ENCODE results near the gene ASTN2.
A peak's percentile ranks its signal among the peaks of the same experiment; 100 is the strongest.

Gene ASTN2

DNA sequence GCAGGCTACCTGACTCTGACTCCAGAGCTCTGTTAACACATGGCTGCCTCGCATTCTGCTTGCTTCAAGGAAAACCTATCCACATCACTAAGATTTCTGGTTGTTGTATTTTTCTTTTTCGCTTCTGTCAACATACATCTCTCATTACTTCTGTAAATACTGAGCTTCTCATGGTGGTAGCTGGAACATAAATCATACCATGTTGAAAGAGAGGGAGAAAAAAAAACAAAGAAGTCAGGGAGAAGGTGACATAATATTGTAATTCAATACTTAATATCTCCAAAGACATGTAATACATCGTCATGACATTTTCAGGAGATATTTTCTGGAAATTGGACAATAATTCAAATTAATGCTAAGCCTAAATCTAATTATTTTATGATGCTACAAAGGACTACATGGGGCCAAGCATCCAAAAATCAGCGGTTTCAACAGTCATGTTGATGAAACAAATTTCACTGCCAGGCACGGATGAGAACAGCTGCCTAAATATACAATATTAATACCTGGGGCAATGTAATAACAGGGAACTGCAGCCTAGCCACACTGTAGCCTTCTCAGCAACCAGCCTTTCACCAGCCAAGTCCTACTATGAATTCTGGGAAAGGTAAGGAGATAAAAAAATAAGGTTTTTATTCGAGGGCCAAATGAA lies 395.8 kb downstream of the ASTN2 start:
- DNase-seq (ENCODE audit: low spot score) = no peak

DNA sequence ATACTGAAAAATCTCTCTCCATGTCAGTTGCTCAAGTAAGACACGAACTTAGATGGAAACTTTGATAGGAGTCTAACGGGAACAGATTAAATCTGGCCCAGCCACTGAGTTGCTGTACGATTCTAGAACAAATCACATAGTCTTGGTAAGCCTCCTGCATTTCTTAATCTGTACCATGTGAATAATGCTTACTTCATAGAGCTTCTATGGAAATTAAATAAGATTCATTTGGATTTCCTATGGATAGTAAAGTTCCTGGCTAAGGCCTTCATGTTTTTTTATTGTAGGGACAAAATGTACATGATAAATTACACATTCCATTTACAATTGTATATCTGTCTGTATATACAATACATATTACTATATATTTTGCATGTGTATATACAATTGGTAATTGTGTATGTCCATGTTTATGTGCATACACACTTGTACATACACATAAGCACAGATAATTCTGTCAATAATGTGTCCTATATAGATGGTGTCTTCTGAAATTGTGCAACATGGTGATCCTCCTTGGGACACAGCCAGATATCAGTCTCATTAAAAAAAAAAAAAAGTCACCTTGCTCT lies 397.4 kb downstream of the ASTN2 start:
- no peak for DNase-seq (ENCODE audit: low spot score)

DNA sequence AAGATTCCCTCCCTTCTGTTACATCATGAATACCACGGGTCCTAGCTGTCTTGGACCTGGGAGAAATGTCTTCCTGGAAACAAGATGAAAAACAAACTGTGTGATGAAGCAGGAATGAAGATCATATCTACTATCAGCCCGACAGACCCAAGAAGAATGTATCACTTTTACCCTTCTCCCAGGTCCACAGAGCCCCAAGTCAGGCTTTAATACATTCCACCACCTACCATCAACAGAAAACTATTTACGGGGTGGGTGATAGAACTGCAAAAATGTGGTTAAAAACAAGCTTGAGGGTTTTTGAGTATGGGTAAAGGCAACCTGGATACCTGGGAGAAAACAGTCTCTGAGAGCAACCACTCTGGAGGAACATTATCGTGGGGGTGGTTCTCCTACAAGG lies 400.8 kb downstream of the ASTN2 start:
- DNase-seq (ENCODE audit: low spot score) = no peak

DNA sequence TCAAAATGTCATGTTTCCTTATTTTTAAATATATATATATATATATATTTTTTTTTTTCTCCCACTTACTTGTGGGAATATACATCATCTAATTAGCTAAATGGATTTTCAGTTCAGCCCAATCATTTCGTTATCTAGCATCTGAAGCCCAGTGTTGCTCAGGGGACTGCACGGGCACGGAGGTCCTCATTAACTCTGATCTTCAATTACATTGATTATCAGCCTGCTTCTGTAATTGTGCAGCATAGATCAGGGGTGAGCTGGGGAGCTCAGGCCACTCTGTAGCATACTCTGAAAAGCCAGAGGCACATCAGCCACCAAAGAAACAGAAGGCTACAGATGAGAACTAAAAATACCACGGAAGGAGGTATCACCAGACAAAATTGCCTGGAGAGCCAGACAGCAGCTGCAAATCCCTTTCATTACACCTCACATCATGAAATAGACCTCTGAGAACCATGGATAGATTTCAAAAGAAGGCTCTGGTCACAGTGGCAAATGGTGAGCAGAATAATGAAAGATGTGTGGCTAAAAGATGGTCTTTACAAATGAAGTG lies 401.3 kb downstream of the ASTN2 start:
- DNase-seq (ENCODE audit: low spot score) = no peak

DNA sequence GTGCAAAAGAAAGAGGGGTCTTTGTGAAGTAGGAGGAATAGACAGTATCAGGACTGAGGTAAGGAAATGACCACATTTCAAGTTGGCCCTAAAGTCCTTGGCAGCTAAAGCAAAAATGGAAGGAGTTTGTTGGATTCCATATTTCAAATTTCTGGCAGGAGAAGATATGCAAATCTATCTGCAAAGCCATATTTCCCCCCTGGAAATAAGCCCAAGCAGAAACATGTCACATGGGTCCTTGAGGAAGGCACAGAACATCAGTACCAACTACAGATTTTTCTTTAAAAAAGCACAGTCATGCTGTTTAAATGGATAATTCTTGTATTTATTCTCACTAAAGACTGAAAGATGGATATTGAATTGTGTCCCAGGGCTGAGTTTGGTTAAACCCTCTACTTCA lies 404.8 kb downstream of the ASTN2 start:
- no peak for DNase-seq (ENCODE audit: low spot score)

DNA sequence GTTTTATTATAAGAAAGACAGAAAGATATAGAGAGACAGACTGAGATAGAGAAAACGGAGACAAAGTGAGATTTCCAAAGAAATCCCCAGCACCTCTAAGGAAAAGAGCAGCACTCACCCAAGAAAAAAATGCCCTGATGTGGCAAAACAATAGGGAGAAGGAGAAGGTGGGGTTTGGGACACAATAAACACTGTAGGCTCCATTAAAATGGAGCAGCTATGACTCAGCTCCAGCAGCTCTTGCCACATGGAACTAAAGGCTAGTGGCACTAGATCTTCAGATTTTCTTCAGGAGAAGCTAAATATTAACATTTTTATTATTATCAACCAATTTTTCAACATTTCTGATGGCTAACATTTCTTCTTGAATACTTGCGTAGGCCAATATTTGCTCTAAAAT lies 406.0 kb downstream of the ASTN2 start:
- no peak for DNase-seq (ENCODE audit: low spot score)

DNA sequence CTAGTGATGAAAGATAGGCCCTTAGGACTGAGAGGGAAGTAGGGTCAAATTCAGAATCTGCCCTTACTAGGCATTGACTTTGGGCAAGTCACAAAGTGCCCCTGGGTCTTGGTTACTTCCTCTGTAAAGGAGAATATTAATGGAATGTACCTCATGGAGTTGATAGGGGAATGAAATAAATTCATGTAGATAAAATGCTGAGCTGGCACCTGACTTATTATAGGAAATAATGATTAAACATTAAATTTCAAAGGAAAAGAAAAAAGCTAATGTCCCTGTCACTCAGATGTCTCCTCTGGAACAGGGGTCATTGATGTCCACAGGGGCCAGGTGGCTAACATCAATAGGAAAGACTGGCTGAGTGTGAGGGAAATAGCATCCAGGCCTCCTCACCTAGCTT lies 406.4 kb downstream of the ASTN2 start:
- no peak for DNase-seq (ENCODE audit: low spot score)

DNA sequence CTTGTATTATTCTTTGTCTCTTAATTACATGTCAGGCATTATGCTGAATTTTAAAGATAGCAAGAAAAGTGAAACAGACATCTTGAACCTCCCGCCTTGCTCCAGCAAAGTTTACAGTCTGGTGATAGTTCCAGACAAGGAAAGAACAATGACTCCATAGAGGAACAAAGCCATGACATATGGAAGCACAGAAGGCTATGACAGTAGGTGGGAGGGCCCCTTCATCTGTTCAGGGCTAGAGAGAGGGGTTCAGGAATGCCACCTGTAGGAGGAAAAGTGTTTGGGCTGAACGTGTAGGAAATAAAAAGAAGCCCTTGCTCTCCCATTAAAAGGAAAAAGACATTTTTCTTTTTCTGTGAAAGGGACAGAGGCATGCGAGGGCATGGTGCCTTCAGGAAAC lies 412.2 kb downstream of the ASTN2 start:
- DNase-seq (ENCODE audit: low spot score) = no peak

DNA sequence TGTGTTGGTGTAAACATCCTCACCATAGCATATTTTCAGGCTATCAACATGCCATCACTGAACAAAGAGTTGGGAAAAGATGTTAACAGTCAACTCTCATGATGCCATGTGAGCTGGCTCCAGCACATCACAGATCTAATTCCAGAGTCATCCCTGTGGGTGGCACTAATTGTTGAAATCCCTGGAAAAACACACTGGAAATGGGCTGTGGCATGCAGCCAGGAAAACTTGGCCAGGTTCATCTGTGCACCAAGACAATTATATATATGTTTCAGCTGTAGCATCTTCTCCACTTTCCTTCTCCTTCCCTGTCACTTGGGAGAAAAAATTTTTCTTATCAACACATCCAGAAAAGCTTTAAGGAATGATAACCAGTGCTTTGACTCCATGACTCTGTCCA lies 414.0 kb downstream of the ASTN2 start:
- no peak for DNase-seq (ENCODE audit: low spot score)

DNA sequence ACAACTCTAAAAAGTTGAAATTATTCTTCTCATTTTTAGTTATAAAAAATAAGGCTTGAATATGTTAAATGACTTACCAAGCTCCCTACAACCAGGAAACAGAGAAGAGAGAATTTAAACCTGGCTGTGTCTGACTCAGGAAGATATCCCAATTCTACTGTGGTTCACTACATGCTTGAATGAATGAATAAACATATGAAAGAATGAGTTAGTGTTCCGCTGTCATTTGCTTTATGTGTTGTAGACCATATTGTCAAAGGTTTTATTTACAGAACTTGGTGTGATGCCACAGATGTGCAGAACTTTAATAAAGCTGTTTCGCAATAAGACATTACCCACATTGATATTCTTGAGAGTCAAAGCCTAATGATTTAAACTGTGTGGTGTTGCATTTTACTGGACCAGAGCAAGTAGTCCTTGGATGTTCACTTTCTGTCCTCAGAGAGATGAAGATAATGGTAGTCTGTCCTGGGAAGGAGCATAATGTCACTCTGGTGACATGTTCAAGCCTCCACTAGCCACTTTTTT lies 414.6 kb downstream of the ASTN2 start:
- no peak for DNase-seq (ENCODE audit: low spot score)

DNA sequence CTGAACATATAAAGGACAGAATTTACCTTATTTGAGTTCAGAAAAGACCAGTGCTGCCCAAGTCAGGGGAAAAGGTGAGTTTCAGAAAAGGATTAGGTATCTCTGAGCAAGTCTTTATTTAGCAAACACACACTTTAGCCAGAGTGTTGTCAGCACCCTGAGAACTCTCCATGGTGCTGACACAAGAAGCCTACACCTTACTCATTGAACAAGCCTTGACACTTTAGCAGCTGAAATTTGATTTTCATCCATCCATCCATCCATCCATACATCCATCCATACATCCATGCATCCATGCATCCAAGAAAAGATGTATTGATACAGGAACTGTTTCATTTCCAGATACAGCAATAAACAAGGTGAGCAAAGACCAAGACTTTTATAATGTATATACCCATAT lies 416.6 kb downstream of the ASTN2 start:
- DNase-seq (ENCODE audit: low spot score) = peak; percentile 49

DNA sequence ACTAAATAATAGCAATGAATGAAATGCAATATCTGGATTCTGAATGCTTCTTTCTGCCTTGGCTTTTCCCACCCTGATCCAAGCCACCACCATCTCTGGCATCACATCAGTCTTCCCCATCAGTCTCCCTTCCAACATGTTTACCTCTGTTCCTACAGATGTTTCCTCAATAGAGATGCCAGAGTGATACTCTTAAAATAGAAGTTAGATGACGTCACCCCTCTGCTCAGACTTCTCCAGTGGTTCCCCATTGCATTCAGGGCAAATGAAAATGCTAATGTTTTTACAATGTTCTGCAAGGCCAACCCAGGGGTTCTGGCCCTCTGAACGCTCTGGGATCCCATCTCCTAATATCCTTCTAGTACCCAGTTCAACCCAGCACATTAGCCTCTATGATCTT lies 422.0 kb downstream of the ASTN2 start:
- no peak for DNase-seq (ENCODE audit: low spot score)

DNA sequence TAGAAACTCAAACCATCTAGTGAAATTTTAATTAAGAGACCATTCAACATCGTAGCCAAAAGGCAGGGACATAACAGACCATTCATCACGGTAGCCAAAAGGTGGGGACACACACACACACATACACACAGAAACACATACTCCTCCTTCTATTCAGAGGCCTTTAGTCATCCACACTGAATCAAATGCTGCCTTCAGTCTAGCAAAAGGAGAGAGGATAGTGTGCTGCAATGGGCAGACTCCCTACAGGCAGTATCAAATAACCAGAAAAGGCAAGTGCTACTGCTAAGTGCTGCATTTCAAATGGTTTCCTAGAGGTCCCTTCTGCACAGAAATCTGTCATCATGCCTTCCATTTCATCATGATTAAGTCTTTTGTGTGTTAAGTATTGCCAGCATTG lies 423.8 kb downstream of the ASTN2 start:
- no peak for DNase-seq (ENCODE audit: low spot score)

DNA sequence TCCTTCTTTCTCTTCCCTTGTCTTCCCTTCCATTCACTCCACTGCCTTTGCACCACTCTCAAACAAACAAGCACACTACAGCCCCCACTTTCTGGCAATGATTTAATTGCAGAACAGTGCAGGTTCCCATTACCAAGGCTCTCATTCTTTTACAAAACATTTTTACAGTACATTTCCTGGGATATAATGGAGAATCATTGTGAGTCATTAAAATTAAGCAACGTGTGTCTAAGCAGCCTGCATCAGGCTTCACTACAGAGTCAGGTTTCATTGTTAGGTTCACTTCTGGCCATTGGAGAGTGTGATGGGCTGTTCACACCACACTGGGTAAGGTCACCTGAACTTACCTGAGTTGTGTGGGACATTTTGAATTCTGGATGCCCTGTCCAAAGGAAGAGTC lies 424.3 kb downstream of the ASTN2 start:
- peak; percentile 16 for DNase-seq (ENCODE audit: low spot score)

DNA sequence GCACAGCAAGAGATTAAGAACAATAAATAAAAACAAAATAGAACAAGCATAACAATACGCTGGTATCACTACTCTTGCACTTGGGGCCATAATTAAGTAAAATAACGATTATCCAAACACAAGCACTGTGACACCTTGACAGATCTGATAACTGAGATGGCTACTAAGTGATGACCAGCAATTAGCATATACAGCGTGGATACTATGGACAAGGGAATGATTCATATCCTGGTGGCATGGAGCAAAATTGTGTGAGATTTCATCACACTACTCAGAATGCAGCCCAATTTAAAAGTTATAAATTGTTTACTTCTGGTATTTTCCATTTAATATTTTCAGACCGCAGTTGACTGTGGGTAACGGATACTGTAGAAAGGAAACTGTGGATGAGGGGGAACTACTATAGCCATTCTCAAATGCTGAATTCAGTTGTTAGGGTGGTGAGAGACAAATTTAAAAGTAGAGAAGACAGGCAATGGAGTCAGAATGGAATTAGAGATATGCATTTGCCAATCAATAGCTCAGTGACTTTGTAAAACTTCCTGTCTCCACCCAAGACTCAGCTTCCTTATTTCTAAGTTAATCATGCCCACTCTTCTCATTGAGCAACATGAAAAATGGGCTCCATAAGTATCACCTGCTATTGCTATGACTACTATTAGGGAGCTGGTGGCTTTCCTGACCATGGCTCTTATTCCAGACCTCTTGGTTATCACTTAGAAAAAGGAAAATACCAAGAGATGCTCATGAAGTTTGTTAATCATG lies 427.0 kb downstream of the ASTN2 start:
- DNase-seq (ENCODE audit: low spot score) = peak; percentile 36

DNA sequence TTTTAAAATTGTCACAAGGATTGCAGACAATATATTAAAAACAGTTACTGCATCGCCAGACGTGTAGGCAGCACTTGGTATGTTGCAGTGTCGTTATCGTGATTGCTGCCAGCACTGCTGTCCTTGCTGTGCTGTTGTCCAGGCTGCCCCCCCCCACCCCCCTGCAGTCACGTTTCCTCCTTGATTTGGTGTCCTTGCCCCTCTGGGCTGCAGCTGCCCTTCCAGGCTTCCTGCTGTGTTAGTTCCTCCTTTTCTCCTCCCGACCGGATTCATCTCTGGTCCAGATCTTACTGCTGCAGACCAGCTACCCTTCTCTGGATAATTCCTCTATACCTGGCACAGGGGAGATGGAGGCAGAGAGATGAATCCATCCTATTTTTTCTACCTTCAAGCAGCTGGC lies 428.8 kb downstream of the ASTN2 start:
- DNase-seq (ENCODE audit: low spot score) = no peak

DNA sequence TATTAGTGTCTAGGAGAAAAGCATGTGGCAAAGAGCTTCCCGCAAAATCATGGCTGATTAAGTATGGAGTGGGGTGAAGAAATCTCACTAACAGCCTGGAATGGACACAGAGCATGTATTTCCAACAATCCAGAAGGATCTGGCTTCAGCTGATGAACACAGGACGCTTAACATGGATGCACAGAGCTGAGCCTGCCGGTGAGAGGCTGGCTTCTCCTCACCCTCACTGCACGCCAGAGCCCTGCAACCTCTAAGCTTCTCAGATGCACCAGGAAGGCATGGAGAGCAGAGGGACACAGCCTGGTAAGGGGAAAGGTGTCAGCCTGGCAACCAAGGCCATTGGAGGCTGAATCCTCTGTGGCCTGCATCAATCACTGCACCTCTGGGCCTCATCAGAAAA lies 429.3 kb downstream of the ASTN2 start:
- DNase-seq (ENCODE audit: low spot score) = no peak

DNA sequence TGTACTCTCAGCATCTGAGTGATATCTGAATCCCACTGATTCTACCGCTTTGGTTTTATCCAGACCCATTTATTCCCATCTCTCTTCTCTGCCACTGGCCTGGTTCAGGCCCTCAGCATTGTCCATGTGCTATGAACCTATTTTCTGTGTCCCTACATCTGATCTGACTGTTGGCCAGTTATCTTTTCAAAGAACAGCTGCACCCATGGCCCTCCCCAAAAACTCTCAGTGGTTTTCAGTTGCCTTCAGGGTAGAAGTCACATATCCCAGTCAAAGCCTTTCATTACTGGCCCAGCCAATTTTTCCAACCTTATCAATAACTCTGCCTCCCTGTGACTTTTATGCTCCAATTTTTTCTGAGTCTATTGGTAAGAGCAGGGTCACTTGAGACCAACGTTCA lies 430.7 kb downstream of the ASTN2 start:
- no peak for DNase-seq (ENCODE audit: low spot score)

DNA sequence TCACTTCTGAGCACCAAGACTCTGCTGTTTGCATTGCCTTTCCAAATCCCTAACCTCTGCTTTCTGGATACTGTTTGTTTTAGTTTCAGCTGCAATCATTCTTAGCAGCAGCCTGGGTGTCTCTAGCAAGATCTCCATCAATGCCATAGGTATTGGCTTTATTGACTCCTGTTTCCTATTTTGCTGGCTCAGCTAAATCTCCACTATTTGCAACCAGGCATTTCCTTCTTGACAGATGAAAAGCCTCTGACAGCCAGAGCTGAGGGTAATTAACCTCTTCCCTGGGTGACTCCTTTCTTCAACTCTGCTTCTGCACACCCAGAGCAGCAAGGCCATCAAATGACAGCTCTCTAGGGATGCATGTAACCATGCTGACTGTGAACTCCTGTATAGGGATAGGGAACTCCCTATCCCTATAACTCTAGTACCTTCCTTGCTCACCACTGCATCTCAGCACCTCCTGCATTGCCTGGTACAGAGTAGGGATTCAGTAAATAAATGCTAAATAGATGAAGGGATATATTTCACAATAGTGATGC lies 434.2 kb downstream of the ASTN2 start:
- DNase-seq (ENCODE audit: low spot score) = no peak

DNA sequence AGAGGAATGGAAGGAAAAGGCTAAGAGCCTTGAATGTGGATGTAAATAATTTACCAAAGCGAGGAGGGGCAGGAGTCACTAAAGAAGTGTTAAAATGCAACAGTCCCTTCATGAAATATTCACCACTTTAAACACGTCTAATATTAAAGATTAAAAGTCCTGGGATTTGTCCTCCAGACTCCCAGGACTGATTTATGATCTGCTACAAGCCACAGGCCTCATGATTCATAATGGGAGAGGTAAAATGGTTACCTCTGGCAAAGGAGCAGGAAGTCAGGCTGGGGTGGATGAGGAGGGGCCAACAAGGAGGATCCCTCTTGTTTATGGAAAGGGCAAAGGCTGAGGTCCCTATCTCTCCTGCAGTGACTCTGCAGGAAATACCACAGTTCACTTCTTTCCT lies 435.4 kb downstream of the ASTN2 start:
- no peak for DNase-seq (ENCODE audit: low spot score)

DNA sequence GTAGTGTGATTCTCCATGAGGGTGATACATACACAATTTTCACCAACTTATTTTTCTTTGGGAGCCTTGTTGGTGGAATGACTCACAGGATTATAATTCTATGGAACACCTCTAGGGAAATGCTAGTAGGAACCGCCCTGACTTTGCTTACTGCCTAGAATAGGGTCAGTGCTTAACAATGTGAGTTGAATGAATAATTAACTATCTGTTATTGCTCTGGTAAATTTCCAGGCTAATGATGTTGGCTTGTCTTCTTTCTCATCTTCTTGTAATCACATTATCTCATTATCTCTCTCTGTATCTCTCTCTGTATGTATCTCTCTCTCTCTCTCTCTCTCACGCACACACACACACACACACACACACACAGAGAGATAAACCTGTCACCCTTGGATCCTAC lies 436.7 kb downstream of the ASTN2 start:
- DNase-seq (ENCODE audit: low spot score) = no peak

DNA sequence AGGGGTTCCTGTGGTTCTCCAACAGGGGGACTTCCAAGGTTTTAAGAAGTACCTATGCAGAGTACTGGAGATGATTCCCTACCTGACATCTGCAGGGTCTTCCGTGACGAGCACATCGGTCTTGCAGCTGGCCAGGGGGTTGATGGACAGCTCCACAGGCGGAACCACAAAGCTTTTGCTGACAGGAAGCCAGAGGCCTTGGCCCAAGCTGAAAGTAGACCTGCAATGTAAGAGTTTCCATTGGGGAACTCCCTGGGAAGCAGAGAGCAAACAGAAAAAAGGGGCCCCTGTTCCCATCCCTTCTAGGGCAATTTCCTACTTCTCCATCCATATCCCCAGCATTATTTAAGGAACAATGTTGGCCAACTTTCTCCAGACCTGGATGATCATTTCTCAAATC lies 439.7 kb downstream of the ASTN2 start:
- no peak for DNase-seq (ENCODE audit: low spot score)

DNA sequence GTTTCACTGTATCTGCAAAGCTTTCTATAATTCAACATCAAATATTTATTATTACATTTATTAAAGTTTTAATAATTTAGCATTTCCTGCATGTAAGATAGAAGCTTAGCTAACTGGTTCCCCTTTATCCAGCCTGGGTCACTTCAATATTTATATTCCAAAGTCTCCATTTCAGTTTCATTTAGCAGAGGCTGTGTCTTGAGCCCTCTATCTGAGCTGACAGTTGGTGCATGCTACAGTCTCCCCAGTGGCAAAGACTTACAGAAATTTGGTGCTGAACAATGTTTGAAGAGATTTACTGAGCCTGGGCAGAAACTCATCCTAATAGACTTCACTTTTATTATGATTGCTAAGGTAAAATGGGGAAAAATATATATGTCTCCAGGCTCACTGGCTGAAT lies 448.7 kb downstream of the ASTN2 start:
- DNase-seq (ENCODE audit: low spot score) = no peak

Measured in RKO (cell line).